Measurements from ENCODE around the gene C1orf56. TPM values are rescaled to one million over a fixed set of nuclear protein-coding genes. Genes with fewer than 3 reads are reported as not detected.
"Not testable (repeated sequence)": the region's sequence is repeated elsewhere in the genome, so short reads cannot be mapped to it uniquely, and the experiment has no call there.

The C1orf56 gene
- total RNA-seq, 1 donor from 2014 or later: 2.0 TPM

- peaks cover 12% of the 10 kb centered on the region for H3K4me1 Mint-ChIP-seq (ENCODE audit: low read depth)
- H3K36me3 Mint-ChIP-seq (ENCODE audit: low read depth): peaks cover 21% of the 10 kb centered on the region
- no peaks in the 10 kb centered on the region for H3K9me3 Mint-ChIP-seq
- intact Hi-C loops (cut with micrococcal nuclease): loop anchor here (10.0 kb wide), 1 partner anchor 183 kb away; the partner anchor contains the start of gene PSMD4
- no peaks in the 10 kb centered on the region for H3K27me3 Mint-ChIP-seq (ENCODE audit: low read depth)
- H3K27ac Mint-ChIP-seq: peak overlapping the region; percentile 100
- no peak for DNase-seq (ENCODE audit: low spot score)
- H3K4me3 Mint-ChIP-seq (ENCODE audit: low read depth): peak overlapping the region; percentile 100
Measured at GRCh38 chr1:151072224-151072623, 24.7 kb downstream of the C1orf56 start.

GRCh38 chr1:151085953-151086559, 38.5 kb downstream of the C1orf56 start:
- intact Hi-C loops (cut with micrococcal nuclease): no loop called here
- Mint-ChIP-seq H3K4me3 (ENCODE audit: low read depth) (no peak overlapping the region), H3K36me3 (ENCODE audit: low read depth) (no peaks in the 10 kb centered on the region), H3K4me1 (ENCODE audit: low read depth) (no peaks in the 10 kb centered on the region), H3K27ac (no peak overlapping the region), H3K9me3 (no peaks in the 10 kb centered on the region), H3K27me3 (ENCODE audit: low read depth) (no peaks in the 10 kb centered on the region)
- DNase-seq (ENCODE audit: low spot score): no peak

DNA sequence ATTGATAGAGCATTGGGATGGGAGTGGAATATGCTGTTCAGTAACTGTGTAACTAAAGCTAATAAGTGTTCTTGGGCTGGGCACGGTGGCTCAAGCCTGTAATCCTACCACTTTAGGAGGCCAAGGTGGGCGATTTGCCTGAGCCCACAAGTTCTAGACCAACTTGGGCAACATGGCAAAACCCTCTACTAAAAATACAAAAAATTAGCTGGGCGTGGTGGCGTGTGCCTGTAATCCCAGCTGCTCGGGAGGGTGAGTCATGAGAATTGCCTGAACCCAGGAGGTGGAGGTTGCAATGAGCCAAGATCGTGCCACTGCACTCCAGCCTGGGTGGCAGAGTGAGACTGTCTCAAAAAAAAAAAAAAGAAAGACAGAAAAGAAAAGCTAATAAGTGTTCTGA, 49.9 kb downstream of the C1orf56 start:
- H3K27ac Mint-ChIP-seq; H3K4me1 Mint-ChIP-seq (ENCODE audit: low read depth); H3K36me3 Mint-ChIP-seq (ENCODE audit: low read depth); H3K27me3 Mint-ChIP-seq (ENCODE audit: low read depth); intact Hi-C loops (cut with micrococcal nuclease); H3K9me3 Mint-ChIP-seq; H3K4me3 Mint-ChIP-seq (ENCODE audit: low read depth); DNase-seq (ENCODE audit: low spot score): not testable (repeated sequence)

DNA sequence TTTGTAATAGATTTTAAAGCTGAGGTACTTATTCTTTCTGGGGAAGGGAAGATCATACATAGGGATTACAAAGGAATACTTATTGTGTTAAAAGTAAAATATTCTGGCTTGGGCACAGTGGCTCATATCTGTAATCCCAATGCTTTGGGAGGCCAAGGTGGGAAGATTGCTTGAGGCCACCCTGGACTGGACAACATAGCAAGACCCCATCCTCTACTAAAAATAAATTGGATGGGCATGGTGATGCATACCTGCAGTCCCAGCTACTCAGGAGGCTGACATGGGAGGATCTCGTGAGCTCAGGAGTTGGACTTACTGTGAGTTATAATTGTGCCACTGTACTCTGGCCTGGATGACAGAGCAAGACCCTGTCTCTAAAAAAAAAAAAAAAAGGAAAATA, 50.6 kb downstream of the C1orf56 start:
- Mint-ChIP-seq H3K4me3 (ENCODE audit: low read depth) (no peak overlapping the region), H3K27me3 (ENCODE audit: low read depth) (no peaks in the 10 kb centered on the region), H3K4me1 (ENCODE audit: low read depth) (no peaks in the 10 kb centered on the region), H3K9me3 (no peaks in the 10 kb centered on the region), H3K36me3 (ENCODE audit: low read depth) (no peaks in the 10 kb centered on the region), H3K27ac (no peak overlapping the region)
- intact Hi-C loops (cut with micrococcal nuclease): no loop called here
- no peak for DNase-seq (ENCODE audit: low spot score)

Other genes starting within 250 kb of the C1orf56 start
- 2.8 and 3.6 TPM in 2 replicates for gene CTSK, start 239.5 kb upstream of the C1orf56 start, total RNA-seq
- 38.5 and 40.4 TPM in 2 replicates for gene ARNT, start 171.2 kb upstream of the C1orf56 start, total RNA-seq
- not detected in 2 replicates for gene CTXND2, start 160.6 kb upstream of the C1orf56 start, total RNA-seq
- 60.9 and 61.1 TPM in 2 replicates for gene SETDB1, start 121.4 kb upstream of the C1orf56 start, total RNA-seq
- 176 and 196 TPM in 2 replicates for gene CERS2, start 72.9 kb upstream of the C1orf56 start, total RNA-seq
- gene ANXA9, start 65.5 kb upstream of the C1orf56 start, total RNA-seq: 0.32 TPM in 1 of 2 replicates, not detected in the other
- 16.2 and 16.8 TPM in 2 replicates for gene MINDY1, start 40.8 kb upstream of the C1orf56 start, total RNA-seq
- 15.1 and 15.5 TPM in 2 replicates for gene PRUNE1, start 39.3 kb upstream of the C1orf56 start, total RNA-seq
- 1.5 TPM in 2 replicates for gene BNIPL, start 11.2 kb upstream of the C1orf56 start, total RNA-seq
- 176 TPM in 2 replicates for gene CDC42SE1, start 11.9 kb downstream of the C1orf56 start, total RNA-seq
- 3.7 and 3.8 TPM in 2 replicates for gene MLLT11, start 12.6 kb downstream of the C1orf56 start, total RNA-seq
- 14.4 and 15.9 TPM in 2 replicates for gene GABPB2, start 23.0 kb downstream of the C1orf56 start, total RNA-seq
- gene SEMA6C, start 98.9 kb downstream of the C1orf56 start, total RNA-seq: 1.7 and 2.0 TPM in 2 replicates
- 24.3 and 28.7 TPM in 2 replicates for gene TNFAIP8L2, start 108.9 kb downstream of the C1orf56 start, total RNA-seq
- gene LYSMD1, start 118.2 kb downstream of the C1orf56 start, total RNA-seq: 3.6 and 4.9 TPM in 2 replicates
- 82.4 and 89.1 TPM in 2 replicates for gene SCNM1, start 118.4 kb downstream of the C1orf56 start, total RNA-seq
- gene TMOD4, start 128.2 kb downstream of the C1orf56 start, total RNA-seq: 1.0 TPM in 1 of 2 replicates, not detected in the other
- 80.7 and 84.5 TPM in 2 replicates for gene VPS72, start 142.4 kb downstream of the C1orf56 start, total RNA-seq
- 82.2 and 83.9 TPM in 2 replicates for gene PIP5K1A, start 150.8 kb downstream of the C1orf56 start, total RNA-seq
- gene PSMD4, start 207.0 kb downstream of the C1orf56 start, total RNA-seq: 271 and 280 TPM in 2 replicates
- 25.0 and 25.3 TPM in 2 replicates for gene ZNF687, start 234.5 kb downstream of the C1orf56 start, total RNA-seq

Data from activated T-helper 2 cell treated with anti-CD3 and anti-CD28 coated beads, Interferon-gamma antibody, Interleukin-2, Interleukin-4, amounts not matched to agents 10 μg/mL and 5 μg/mL and 100 μg/mL, durations not matched to agents 14 hours and 24 hours and 36 hours (primary cell).